GM19372 (cell line): ENCODE measurements around the gene STX16.

ENCODE experiments used
- ATAC-seq: cut with Tn5 transposase; IDR thresholded peaks from one replicate; pipeline ENCODE4 v1.9.1; 2021; ENCODE audit warnings: mild to moderate bottlenecking, low read depth, moderate library complexity; ENCODE audit not compliant: unreplicated experiment

STX16 gene

GRCh38 chr20:58617158-58617557 lies 33.9 kb upstream of the STX16 start:
- ATAC-seq, result no peak

DNA sequence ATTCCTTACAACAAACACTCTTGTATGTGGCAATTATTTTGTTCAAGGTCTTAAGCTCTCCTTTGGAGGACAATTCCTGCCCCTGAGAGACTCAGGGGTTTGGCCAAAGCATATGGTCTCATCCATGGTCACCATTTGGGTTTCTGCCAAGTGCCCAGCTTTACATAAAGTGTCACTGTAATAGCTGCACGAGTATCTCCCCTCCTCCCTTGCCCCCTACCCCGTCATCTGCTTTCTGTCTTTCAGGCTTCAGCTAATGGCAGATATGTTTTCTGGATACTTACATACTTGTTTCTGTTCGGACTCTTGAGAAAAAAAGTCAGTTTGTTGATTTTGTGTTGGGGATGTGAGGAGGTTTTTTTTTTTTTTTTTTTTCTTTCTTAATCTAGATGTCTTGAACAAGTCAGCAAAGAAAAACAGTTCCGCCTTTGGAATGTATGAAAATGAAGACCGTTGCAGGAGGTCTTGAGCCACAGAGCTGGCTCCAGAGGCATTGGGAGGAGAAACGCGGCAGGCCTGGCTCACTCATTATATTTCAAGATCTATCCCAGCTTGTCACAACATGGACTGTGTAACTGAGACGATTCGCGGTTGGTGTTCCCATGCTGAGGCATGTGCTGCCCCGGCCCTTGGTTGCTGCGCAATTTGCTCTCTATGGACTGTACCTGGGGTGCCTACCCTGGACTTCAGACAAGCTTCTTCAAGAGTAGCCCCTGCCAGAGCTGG lies 32.6 kb upstream of the STX16 start:
- ATAC-seq, result no peak

GRCh38 chr20:58619077-58619863 lies 31.8 kb upstream of the STX16 start:
- no peak for ATAC-seq

DNA sequence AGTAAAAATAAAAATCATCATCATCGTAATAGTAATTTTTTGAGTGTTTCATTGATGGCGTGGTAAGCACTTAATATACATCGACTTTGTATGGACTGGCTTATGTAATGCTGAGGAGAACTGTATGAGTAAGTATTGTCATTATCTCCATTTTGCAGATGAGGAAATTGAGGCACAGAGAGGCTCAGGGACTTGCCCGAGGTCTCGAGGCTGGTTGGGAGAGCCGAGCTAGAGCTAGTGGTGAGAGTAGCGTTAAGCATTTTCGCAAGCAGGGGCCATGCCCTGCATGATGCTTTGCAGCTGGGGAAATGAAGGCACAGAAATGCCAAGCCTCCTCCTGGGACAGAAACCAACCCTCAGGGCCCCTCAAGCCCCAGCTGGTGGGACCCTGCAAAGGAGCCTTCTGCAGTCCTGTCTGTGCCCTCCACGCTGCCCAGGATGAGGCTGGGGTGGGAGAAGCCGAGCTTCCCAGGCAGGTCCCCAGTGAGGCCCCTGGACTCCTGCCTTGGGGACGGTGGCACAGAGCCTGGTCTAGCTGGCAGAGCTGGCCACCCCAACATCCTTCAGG lies 31.1 kb upstream of the STX16 start:
- ATAC-seq, result no peak

DNA sequence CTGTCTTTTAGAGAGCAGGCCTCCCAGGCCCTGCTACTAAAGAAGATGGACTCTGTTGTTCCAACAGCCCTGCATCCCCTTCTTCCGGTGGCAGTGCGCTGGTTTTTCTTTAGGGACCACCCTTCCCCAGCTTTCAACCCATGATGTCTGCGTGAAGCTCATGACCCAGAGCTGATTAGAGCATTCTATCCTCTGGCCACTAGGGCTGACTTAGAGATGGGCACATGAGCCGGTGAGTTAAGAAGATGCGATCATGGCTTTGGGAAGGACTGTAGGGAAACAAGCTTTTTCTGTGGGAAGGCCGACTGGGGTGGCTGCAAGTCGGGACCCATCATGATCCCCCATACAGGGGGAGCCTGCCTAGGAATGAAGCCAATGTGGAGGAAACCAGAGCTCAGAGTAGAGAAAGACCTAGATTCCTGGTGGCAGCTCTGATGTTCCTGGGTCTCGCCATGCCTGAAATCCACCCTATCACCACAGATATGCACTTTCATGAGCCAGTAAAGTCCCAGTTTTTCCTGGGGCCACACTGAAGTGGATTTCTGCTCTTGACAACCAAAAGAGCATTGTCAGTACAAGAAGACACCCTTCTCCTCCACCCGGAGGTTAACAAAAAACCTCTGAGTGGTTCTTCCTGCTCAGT lies 29.1 kb upstream of the STX16 start:
- ATAC-seq, result no peak

GRCh38 chr20:58622671-58623578 lies 28.2 kb upstream of the STX16 start:
- no peak for ATAC-seq

DNA sequence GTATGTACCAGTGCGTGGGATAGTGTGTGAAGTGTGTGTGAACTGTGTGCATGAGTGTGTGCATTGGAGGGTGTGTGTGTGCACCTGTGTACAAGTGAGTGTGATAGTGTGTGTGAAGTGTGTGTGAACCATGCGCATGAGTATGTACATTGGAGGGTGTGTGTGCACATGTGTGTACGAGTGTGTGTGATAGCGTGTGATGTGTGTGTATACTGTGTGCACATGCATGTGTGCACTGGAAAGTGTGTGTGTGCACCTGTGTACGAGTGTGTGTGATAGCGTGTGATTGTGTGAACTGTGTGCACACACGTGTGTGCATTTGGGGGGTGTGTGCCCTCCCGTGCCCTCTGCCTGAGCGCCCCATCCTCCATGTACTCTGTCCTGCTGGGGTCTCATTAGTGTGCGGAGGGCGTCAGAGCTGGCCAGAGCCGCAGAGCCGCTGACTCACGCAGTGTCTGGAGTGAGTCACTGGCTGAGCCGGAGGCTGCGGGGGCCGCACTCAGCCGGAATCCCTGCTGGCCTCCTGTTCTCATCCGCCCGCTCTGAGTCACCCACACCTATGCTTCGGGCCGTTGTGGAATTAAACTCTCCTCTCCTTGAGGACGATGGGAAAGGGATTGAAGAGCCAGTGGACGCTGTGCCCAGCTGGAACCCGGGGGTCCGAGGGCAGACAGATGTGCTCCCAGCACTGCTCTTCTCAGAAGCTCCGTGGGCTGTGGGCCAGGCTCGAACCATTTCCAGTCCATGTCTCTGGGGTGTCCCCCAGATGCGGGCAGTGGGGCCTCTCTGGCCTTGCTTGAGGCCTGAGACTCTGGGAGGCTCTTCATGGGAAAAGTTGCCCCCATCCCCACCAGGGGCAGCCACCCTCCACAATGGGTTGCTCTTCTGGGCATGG lies 27.3 kb upstream of the STX16 start:
- no peak for ATAC-seq

- no peak for ATAC-seq
These were observed 26.4 kb upstream of the STX16 start for GRCh38 chr20:58624687-58625086.

- no peak for ATAC-seq
These were observed 25.5 kb upstream of the STX16 start for GRCh38 chr20:58625585-58625984.

GRCh38 chr20:58626051-58626450 lies 25.0 kb upstream of the STX16 start:
- no peak for ATAC-seq

DNA sequence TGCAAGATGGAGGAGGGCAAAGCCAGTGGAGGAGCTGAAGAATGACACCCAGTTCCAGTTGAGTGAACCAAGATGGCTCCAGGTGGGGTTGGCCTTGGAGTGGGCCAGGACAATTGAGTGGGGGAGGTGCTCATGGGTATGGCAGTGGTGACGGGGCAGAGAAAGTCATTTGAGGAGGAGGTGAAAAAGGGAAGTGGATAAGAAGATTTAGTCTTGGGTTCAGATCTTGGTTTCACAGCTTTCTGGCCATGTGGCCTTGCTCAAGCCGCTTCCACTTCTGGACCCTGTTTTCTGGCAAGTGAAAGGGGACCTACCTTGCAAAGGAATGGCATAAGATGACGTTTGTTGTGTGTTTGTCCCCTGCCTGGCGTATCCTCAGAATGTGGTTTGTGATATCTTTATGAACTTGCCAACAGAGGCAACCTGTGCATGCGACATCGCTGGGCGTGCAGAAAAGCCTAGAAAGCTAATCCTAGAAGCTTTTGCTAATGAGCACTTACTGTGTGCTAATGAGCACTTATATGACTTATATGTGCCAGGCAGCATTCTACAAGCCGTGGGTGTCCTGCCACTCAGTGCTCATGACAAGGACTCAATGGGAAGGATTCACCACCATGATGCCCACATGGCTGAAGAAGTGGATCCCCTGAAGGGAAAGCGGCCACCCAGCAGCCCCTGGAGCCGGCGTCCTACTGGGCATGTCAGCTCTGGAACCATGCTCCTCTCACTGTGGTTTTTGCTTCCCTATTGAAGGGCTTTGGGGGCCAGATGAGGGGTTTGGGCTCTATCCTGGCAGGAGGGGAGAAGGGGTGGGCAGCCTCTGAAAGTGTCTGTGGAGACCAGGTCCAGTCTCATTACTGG lies 23.6 kb upstream of the STX16 start:
- no peak for ATAC-seq

- ATAC-seq, result no peak
These were observed 22.4 kb upstream of the STX16 start for GRCh38 chr20:58628491-58629214.

DNA sequence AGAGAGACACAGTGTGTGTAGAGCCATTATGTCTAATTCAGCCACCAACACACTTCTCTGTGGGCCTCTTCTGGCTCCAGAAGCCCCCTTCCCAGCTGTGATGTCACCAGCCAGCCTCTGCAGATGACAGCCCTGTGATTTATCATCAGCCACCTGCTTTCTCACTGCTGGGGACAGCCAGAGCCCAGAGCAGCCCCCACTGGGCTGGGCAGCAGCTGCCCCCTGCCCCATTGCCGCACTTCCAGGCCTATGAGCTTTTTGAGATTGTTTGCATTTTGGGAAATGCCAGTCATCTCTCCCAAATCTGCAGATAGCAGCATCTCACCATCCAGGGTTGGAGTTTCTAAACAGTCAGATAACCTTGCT lies 21.9 kb upstream of the STX16 start:
- ATAC-seq, result no peak

DNA sequence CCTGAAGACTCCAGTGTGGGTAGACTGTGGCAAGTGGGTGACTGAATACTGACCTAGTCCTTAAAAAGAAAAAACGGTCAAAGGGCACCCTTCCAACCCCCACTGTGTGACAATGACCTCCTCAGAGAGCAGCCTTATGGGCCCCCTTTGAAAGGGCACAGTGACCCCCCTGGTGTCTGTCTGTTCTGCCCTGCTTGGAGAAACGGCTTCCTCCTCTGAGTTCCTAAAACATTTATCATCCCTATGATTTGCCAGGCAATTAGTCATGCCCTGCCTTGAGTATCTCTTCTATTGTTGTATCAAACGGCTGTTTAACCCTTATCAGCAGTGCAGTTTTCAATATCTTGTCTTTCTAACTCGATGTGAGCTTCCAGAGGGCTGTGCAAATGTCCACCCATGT lies 21.0 kb upstream of the STX16 start:
- no peak for ATAC-seq

GRCh38 chr20:58633161-58634053 lies 17.7 kb upstream of the STX16 start:
- no peak for ATAC-seq

GRCh38 chr20:58634059-58634458 lies 17.0 kb upstream of the STX16 start:
- no peak for ATAC-seq
